ENCODE measurements around the gene PTPRK.

DNA sequence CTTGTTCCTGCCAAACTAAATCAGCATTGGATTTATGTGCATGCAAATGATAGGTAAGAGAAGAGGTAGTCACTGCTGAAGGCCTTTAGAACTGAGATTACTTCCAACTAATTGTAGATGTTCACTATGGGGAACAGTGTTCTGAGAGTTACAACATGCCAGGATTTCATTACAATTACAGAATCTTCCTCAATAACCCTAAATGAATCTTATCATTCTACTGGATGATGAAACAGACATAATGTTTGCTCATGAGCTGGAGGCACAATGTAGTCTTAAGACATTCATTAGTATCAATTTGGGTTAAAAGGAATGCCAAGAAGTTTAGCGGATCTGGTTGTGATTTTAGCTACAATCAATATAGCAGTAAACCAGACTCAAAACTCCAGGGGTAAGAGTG, 370.6 kb downstream of the PTPRK start:
- TF ChIP-seq, protein P1, sequence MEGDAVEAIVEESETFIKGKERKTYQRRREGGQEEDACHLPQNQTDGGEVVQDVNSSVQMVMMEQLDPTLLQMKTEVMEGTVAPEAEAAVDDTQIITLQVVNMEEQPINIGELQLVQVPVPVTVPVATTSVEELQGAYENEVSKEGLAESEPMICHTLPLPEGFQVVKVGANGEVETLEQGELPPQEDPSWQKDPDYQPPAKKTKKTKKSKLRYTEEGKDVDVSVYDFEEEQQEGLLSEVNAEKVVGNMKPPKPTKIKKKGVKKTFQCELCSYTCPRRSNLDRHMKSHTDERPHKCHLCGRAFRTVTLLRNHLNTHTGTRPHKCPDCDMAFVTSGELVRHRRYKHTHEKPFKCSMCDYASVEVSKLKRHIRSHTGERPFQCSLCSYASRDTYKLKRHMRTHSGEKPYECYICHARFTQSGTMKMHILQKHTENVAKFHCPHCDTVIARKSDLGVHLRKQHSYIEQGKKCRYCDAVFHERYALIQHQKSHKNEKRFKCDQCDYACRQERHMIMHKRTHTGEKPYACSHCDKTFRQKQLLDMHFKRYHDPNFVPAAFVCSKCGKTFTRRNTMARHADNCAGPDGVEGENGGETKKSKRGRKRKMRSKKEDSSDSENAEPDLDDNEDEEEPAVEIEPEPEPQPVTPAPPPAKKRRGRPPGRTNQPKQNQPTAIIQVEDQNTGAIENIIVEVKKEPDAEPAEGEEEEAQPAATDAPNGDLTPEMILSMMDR (IDR thresholded peaks at IDR 0.05): no peak
- no peak for TF ChIP-seq POLR2A (IDR thresholded peaks at IDR 0.05)
